B cell (primary cell): ENCODE results near the gene PNLIPRP1. TPM values are rescaled to one million over a fixed set of nuclear protein-coding genes. Genes with fewer than 3 reads are reported as not detected.

Experiments used
- ATAC-seq: fragments of 200-7000 bp; cut with Tn5 transposase; one replicate; pipeline ENCODE4 v1.10.0; 2021; ENCODE audit warnings: low read depth, mild to moderate bottlenecking, moderate number of reproducible peaks, moderate library complexity
- CTCF ChIA-PET: fragments of 350-600 bp; sonication (Branson Sonifier 250); formaldehyde crosslinking; loops from one replicate; lab custom pipeline; 2021; ENCODE audit warnings: antibody characterized with exemption, inconsistent platforms; lab: Charles Lee
- POLR2A ChIA-PET: fragments of 350-600 bp; sonication (Branson Sonifier 250); formaldehyde crosslinking; loops from one replicate; lab custom pipeline; 2021; ENCODE audit warnings: antibody characterized with exemption; lab: Charles Lee
- DNase-seq: peaks from one replicate; pipeline ENCODE4 v3.0.0; 2013
- H2AFZ ChIP-seq: 2 replicates; pipeline ENCODE4 v1.6.1; 2012; ENCODE audit warnings: mild to moderate bottlenecking, low read depth, low read length; ENCODE audit not compliant: insufficient read depth, poor library complexity, severe bottlenecking
- H3K27ac ChIP-seq, 2 donors: 1 replicate in 1 of 2; 2 replicates in 1 of 2; pipeline ENCODE4 v1.5.1; 2012 to 2013; ENCODE audit warnings: low read length in 2 of 2, mild to moderate bottlenecking in 2 of 2, moderate library complexity in 1 of 2
- H3K27me3 ChIP-seq, 4 experiments: fragments of 200-600 bp in 1 of 4; sonication (generic) in 1 of 4; replicated peaks in 1 of 4; 1 replicate in 2 of 4; 2 replicates in 2 of 4; pipeline versions ENCODE4 v1.6.1 to v1.7.0; 2013 to 2016; ENCODE audit warnings: low read length in 3 of 4, mild to moderate bottlenecking in 2 of 4, mixed read lengths in 1 of 4, moderate library complexity in 1 of 4; ENCODE audit not compliant: insufficient read depth in 4 of 4, control insufficient read depth in 3 of 4; ENCODE audit errors: control extremely low read depth in 1 of 4
- H3K36me3 ChIP-seq, 2 experiments: replicated peaks in 1 of 2; 1 replicate in 1 of 2; 2 replicates in 1 of 2; pipeline versions ENCODE4 v1.6.1 to v1.7.1; 2013; ENCODE audit warnings: low read length in 1 of 2; ENCODE audit not compliant: insufficient read depth in 2 of 2, control insufficient read depth in 1 of 2; ENCODE audit errors: control extremely low read depth in 1 of 2, extremely low read depth in 1 of 2
- H3K4me1 ChIP-seq, 2 donors: fragments of 200-600 bp in 1 of 2; sonication (generic) in 1 of 2; 1 replicate in 1 of 2; 2 replicates in 1 of 2; pipeline versions ENCODE4 v1.5.1 to v1.6.1; 2013 to 2017; ENCODE audit warnings: low read length in 2 of 2; ENCODE audit not compliant: control insufficient read depth in 2 of 2, insufficient read depth in 2 of 2
- H3K4me2 ChIP-seq: replicated peaks from 2 replicates; pipeline ENCODE3; 2012; ENCODE audit warnings: mild to moderate bottlenecking, low read depth, low read length; ENCODE audit not compliant: poor library complexity, severe bottlenecking
- H3K4me3 ChIP-seq, 5 experiments: fragments of 200-600 bp in 1 of 5; sonication (generic) in 1 of 5; 1 replicate in 3 of 5; 2 replicates in 2 of 5; pipeline versions ENCODE4 v1.5.1 to v1.7.0; 2011 to 2016; ENCODE audit warnings: low read length in 4 of 5, mild to moderate bottlenecking in 4 of 5, low read depth in 2 of 5, control low read depth in 1 of 5, moderate library complexity in 1 of 5; ENCODE audit not compliant: insufficient read depth in 1 of 5; ENCODE audit errors: control extremely low read depth in 1 of 5, extremely low read depth in 1 of 5
- H3K79me2 ChIP-seq: fragments of 200-600 bp; sonication (generic); one replicate; pipeline ENCODE4 v1.6.0; 2016; ENCODE audit warnings: low read length; ENCODE audit not compliant: control insufficient read depth, insufficient read depth
- H3K9ac ChIP-seq: fragments of 200-600 bp; sonication (generic); 2 replicates; pipeline ENCODE4 v1.6.1; 2017; ENCODE audit warnings: mild to moderate bottlenecking, low read length, moderate library complexity
- H3K9me3 ChIP-seq, 3 donors: one replicate each; pipeline versions ENCODE4 v1.6.1 to v1.7.1; 2013; ENCODE audit warnings: low read length in 2 of 3; ENCODE audit not compliant: control insufficient read depth in 2 of 3, insufficient read depth in 1 of 3; ENCODE audit errors: control extremely low read depth in 1 of 3
- H4K20me1 ChIP-seq: 2 replicates; pipeline ENCODE4 v1.6.0; 2012; ENCODE audit warnings: mild to moderate bottlenecking, low read length; ENCODE audit not compliant: insufficient read depth, control insufficient read depth, poor library complexity, severe bottlenecking
- H3K27ac Mint-ChIP-seq: one replicate; pipeline ENCODE4 v1.8.0; 2021; ENCODE audit warnings: mixed read lengths
- H3K27me3 Mint-ChIP-seq: one replicate; pipeline ENCODE4 v1.8.0; 2021; ENCODE audit warnings: mixed read lengths
- H3K4me1 Mint-ChIP-seq: one replicate; pipeline ENCODE4 v1.8.0; 2021; ENCODE audit warnings: mixed read lengths
- H3K4me3 Mint-ChIP-seq: one replicate; pipeline ENCODE4 v1.8.0; 2021; ENCODE audit warnings: mixed read lengths
- H3K9me3 Mint-ChIP-seq: one replicate; pipeline ENCODE4 v1.8.0; 2022; ENCODE audit warnings: mixed read lengths; ENCODE audit not compliant: insufficient read depth
- CTCF ChIP-seq: fragments of 200-600 bp; IDR thresholded peaks from one replicate; pipeline ENCODE4 v1.8.0; 2022; ENCODE audit warnings: antibody characterized with exemption, mild to moderate bottlenecking
- EZH2 ChIP-seq: IDR thresholded peaks from 2 replicates; pipeline ENCODE4 v1.6.1; 2012; ENCODE audit warnings: borderline replicate concordance, low read depth, mild to moderate bottlenecking, moderate library complexity, low read length; ENCODE audit not compliant: insufficient read depth, poor library complexity, severe bottlenecking
- WGBS: methylation state at CpG from one replicate; pipeline ENCODE4 v1.1.5; 2013; ENCODE audit warnings: missing lambda C conversion rate; ENCODE audit not compliant: insufficient coverage; 5-methylcytosine and 5-hydroxymethylcytosine counted together
- intact Hi-C: fragments of 100-400 bp; cut with micrococcal nuclease; formaldehyde crosslinking; loops from one replicate; pipeline ENCODE4 v1.10.0; 2022
- polyA plus RNA-seq: library from polyadenylated mRNA; depleted of rRNA; stranded (reverse); fragments of >200 nt; gene quantifications from 2 replicates; pipeline ENCODE4 v1.2.3, GENCODE V29; 2012
- total RNA-seq, 2 donors: library from RNA; stranded (reverse); fragments of 120-200 nt in 1 of 2; gene quantifications; 1 replicate in 1 of 2; 2 replicates in 1 of 2; pipeline versions ENCODE4 v1.2.3 to v1.2.4, GENCODE V29; 2013 to 2022

PNLIPRP1 gene
- total and polyA plus RNA-seq, 2 donors (not counting 1 experiment from before 2014, with no cell fraction given), result not detected

- H3K9me3 ChIP-seq, result peaks cover 0 to 3% (median 0%) of the 10 kb centered on the region in 3 donors
- no peak for ATAC-seq
- H3K4me1 ChIP-seq, result no peaks in the 10 kb centered on the region
- Mint-ChIP-seq H3K27ac (no peak overlapping the region), H3K9me3 (no peaks in the 10 kb centered on the region), H3K4me1 (no peaks in the 10 kb centered on the region), H3K27me3 (no peaks in the 10 kb centered on the region), H3K4me3 (no peak overlapping the region)
- H3K27ac ChIP-seq, result no peak overlapping the region
- H3K27me3 ChIP-seq, result no peaks in the 10 kb centered on the region
- no peaks in the 10 kb centered on the region for H3K36me3 ChIP-seq
- no peak overlapping the region for H3K4me3 ChIP-seq
- no peak overlapping the region for H3K4me2 ChIP-seq
- ChIA-PET POLR2A (no interaction called here), CTCF (interaction anchor here (0.6 kb wide), 1 partner anchor 1144 kb away, joined by 3 read pairs; no protein-coding TSS in a partner anchor)
- no peak overlapping the region for H3K9ac ChIP-seq
- H4K20me1 ChIP-seq, result no peaks in the 10 kb centered on the region
- TF ChIP-seq CTCF, result no peak
- TF ChIP-seq EZH2, result no peak
- intact Hi-C loops, result no loop called here
- H2AFZ ChIP-seq, result no peak overlapping the region
- no peak for DNase-seq
- H3K79me2 ChIP-seq, result no peaks in the 10 kb centered on the region
These were observed 7.6 kb downstream of the PNLIPRP1 start for GRCh38 chr10:116598329-116598728.

GRCh38 chr10:116599991-116600390, 9.2 kb downstream of the PNLIPRP1 start:
- Histone ChIP-seq H3K4me3 (no peak overlapping the region), H3K4me1 (no peaks in the 10 kb centered on the region), H4K20me1 (no peaks in the 10 kb centered on the region), H3K79me2 (no peaks in the 10 kb centered on the region), H2AFZ (no peak overlapping the region), H3K27me3 (no peaks in the 10 kb centered on the region), H3K9me3 (no peaks in the 10 kb centered on the region), H3K27ac (no peak overlapping the region), H3K4me2 (no peak overlapping the region), H3K36me3 (no peaks in the 10 kb centered on the region), H3K9ac (no peak overlapping the region)
- ChIA-PET CTCF (no interaction called here), POLR2A (no interaction called here)
- intact Hi-C loops, result no loop called here
- Mint-ChIP-seq H3K4me1 (no peaks in the 10 kb centered on the region), H3K4me3 (no peak overlapping the region), H3K9me3 (no peaks in the 10 kb centered on the region), H3K27ac (no peak overlapping the region), H3K27me3 (no peaks in the 10 kb centered on the region)
- TF ChIP-seq CTCF, result no peak
- DNase-seq (no peak), ATAC-seq (no peak)
- 81% methylated on average over 5 of the region's 5 CpGs for WGBS
